SK-N-SH treated with all-trans-retinoic acid at 6 μM for 48 hours (cell line): Measurements from ENCODE around the gene CDH4.

Source experiments
- ARNTL ChIP-seq: fragments of 450-650 bp; formaldehyde crosslinking; IDR thresholded peaks from 2 replicates; pipeline ENCODE4 v1.5.0; 2020; ENCODE audit warnings: low read depth, mild to moderate bottlenecking, moderate library complexity, borderline replicate concordance
- OSR1 ChIP-seq: fragments of 250-450 bp; sonication (Bioruptor Pico); IDR thresholded peaks from 2 replicates; pipeline ENCODE4 v1.8.0; 2022; ENCODE audit warnings: moderate library complexity, mild to moderate bottlenecking, inconsistent platforms
- PATZ1 ChIP-seq: fragments of 250-450 bp; sonication (Bioruptor Pico); IDR thresholded peaks from 2 replicates; pipeline ENCODE4 v1.8.0; 2020; ENCODE audit warnings: mild to moderate bottlenecking, moderate library complexity, borderline replicate concordance
- RARB ChIP-seq: fragments of 250-450 bp; sonication (Bioruptor Pico); IDR thresholded peaks from 2 replicates; pipeline ENCODE4 v1.8.0; 2021; ENCODE audit warnings: mild to moderate bottlenecking, moderate library complexity
- SNAI2 ChIP-seq: fragments of 250-450 bp; sonication (Bioruptor Pico); IDR thresholded peaks from 2 replicates; pipeline ENCODE4 v1.5.0; 2020; ENCODE audit warnings: mild to moderate bottlenecking, moderate library complexity
- TOX ChIP-seq: fragments of 250-450 bp; sonication (Bioruptor Pico); IDR thresholded peaks from 2 replicates; pipeline ENCODE4 v1.8.0; 2021; ENCODE audit warnings: mild to moderate bottlenecking, moderate library complexity, borderline replicate concordance
- ZFP3 ChIP-seq: fragments of 250-450 bp; sonication (Bioruptor Pico); IDR thresholded peaks from 2 replicates; pipeline ENCODE4 v1.5.0; 2020; ENCODE audit warnings: mild to moderate bottlenecking, moderate library complexity
- ZFP30 ChIP-seq: fragments of 450-650 bp; formaldehyde crosslinking; IDR thresholded peaks from 2 replicates; pipeline ENCODE4 v1.5.0; 2022; ENCODE audit warnings: mild to moderate bottlenecking, moderate library complexity
- ZNF70 ChIP-seq: fragments of 450-650 bp; formaldehyde crosslinking; IDR thresholded peaks from 2 replicates; pipeline ENCODE4 v1.5.0; 2020; ENCODE audit warnings: mild to moderate bottlenecking, moderate library complexity
- ZNF8 ChIP-seq: fragments of 450-650 bp; formaldehyde crosslinking; IDR thresholded peaks from 2 replicates; pipeline ENCODE4 v1.5.0; 2020; ENCODE audit warnings: mild to moderate bottlenecking, moderate library complexity
- TF ChIP-seq, protein P1 (sequence below): fragments of 250-450 bp; sonication (Bioruptor Pico); IDR thresholded peaks from 2 replicates; pipeline ENCODE4 v1.5.1; 2020; ENCODE audit warnings: low read depth, mild to moderate bottlenecking, moderate library complexity
- TF ChIP-seq, protein P2 (sequence below): fragments of 250-450 bp; sonication (Bioruptor Pico); IDR thresholded peaks from 2 replicates; pipeline ENCODE4 v1.5.0; 2020; ENCODE audit warnings: mild to moderate bottlenecking, moderate library complexity

- TF ChIP-seq, protein P1, sequence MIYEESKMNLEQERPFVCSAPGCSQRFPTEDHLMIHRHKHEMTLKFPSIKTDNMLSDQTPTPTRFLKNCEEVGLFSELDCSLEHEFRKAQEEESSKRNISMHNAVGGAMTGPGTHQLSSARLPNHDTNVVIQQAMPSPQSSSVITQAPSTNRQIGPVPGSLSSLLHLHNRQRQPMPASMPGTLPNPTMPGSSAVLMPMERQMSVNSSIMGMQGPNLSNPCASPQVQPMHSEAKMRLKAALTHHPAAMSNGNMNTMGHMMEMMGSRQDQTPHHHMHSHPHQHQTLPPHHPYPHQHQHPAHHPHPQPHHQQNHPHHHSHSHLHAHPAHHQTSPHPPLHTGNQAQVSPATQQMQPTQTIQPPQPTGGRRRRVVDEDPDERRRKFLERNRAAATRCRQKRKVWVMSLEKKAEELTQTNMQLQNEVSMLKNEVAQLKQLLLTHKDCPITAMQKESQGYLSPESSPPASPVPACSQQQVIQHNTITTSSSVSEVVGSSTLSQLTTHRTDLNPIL (CRISPR knock-in tag): no peak
- TF ChIP-seq ZNF8 (CRISPR knock-in tag) (no peak), OSR1 (no peak), SNAI2 (CRISPR knock-in tag) (no peak), ZFP30 (CRISPR knock-in tag) (no peak), ARNTL (no peak), ZNF70 (CRISPR knock-in tag) (no peak), TOX (CRISPR knock-in tag) (no peak), ZFP3 (CRISPR knock-in tag) (no peak), PATZ1 (no peak), RARB (CRISPR knock-in tag) (no peak)
- TF ChIP-seq, protein P2, sequence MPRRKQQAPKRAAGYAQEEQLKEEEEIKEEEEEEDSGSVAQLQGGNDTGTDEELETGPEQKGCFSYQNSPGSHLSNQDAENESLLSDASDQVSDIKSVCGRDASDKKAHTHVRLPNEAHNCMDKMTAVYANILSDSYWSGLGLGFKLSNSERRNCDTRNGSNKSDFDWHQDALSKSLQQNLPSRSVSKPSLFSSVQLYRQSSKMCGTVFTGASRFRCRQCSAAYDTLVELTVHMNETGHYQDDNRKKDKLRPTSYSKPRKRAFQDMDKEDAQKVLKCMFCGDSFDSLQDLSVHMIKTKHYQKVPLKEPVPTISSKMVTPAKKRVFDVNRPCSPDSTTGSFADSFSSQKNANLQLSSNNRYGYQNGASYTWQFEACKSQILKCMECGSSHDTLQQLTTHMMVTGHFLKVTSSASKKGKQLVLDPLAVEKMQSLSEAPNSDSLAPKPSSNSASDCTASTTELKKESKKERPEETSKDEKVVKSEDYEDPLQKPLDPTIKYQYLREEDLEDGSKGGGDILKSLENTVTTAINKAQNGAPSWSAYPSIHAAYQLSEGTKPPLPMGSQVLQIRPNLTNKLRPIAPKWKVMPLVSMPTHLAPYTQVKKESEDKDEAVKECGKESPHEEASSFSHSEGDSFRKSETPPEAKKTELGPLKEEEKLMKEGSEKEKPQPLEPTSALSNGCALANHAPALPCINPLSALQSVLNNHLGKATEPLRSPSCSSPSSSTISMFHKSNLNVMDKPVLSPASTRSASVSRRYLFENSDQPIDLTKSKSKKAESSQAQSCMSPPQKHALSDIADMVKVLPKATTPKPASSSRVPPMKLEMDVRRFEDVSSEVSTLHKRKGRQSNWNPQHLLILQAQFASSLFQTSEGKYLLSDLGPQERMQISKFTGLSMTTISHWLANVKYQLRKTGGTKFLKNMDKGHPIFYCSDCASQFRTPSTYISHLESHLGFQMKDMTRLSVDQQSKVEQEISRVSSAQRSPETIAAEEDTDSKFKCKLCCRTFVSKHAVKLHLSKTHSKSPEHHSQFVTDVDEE (CRISPR knock-in tag): no peak
These were observed 283.0 kb downstream of the CDH4 start for GRCh38 chr20:61535091-61535490.
